GM21360 (cell line): ENCODE data around the gene PYGB.
"Not testable (repeated sequence)": the region's sequence is repeated elsewhere in the genome, so short reads cannot be mapped to it uniquely, and the experiment has no call there.

Source experiments
- ATAC-seq: cut with Tn5 transposase; IDR thresholded peaks from one replicate; pipeline ENCODE4 v1.9.1; 2021; ENCODE audit warnings: mild to moderate bottlenecking, moderate library complexity; ENCODE audit not compliant: unreplicated experiment

Gene PYGB

GRCh38 chr20:25324412-25324811 is 76.5 kb downstream of the PYGB start:
- no peak for ATAC-seq

GRCh38 chr20:25325073-25325472 is 77.2 kb downstream of the PYGB start:
- no peak for ATAC-seq

GRCh38 chr20:25325997-25326396 is 78.1 kb downstream of the PYGB start:
- ATAC-seq: no peak

- no peak for ATAC-seq
Observed at GRCh38 chr20:25327521-25328235, 79.8 kb downstream of the PYGB start.

- ATAC-seq: no peak
Observed at GRCh38 chr20:25328954-25329498, 81.1 kb downstream of the PYGB start.

- not testable (repeated sequence) for ATAC-seq
Observed at GRCh38 chr20:25334972-25335371, 87.1 kb downstream of the PYGB start.

- ATAC-seq: no peak
Observed at GRCh38 chr20:25336561-25337422, 88.9 kb downstream of the PYGB start.

- no peak for ATAC-seq
Observed at GRCh38 chr20:25338112-25339023, 90.5 kb downstream of the PYGB start.

- no peak for ATAC-seq
Observed at GRCh38 chr20:25339608-25340007, 91.7 kb downstream of the PYGB start.

- ATAC-seq: no peak
Observed at GRCh38 chr20:25340380-25340779, 92.5 kb downstream of the PYGB start.

GRCh38 chr20:25341716-25342680 is 94.1 kb downstream of the PYGB start:
- ATAC-seq: no peak

- ATAC-seq: no peak
Observed at GRCh38 chr20:25344634-25345033, 96.7 kb downstream of the PYGB start.

- no peak for ATAC-seq
Observed at GRCh38 chr20:25345721-25346120, 97.8 kb downstream of the PYGB start.

GRCh38 chr20:25346349-25346748 is 98.5 kb downstream of the PYGB start:
- no peak for ATAC-seq
